ENCODE results near the gene MAST4. TPM values are rescaled to one million over a fixed set of nuclear protein-coding genes. Genes with fewer than 3 reads are reported as not detected.

Gene MAST4
- total and polyA plus RNA-seq, 2 donors (not counting 1 experiment from before 2014, with no cell fraction given) = 7.0 to 15.2 TPM

- TF ChIP-seq EZH2 (IDR thresholded peaks at IDR 0.05; ENCODE audit: low read length, missing control alignments) (no peak), CTCF (conservative IDR thresholded peaks at IDR 0.05 in 1 of 2, IDR thresholded peaks at IDR 0.05 in 1 of 2; ENCODE audit: low read depth in 1 of 2, low read length in 2 of 2) (no peak)
- no peaks in the 10 kb centered on the region for H4K20me1 ChIP-seq (ENCODE audit: control insufficient read depth, extremely low read depth, insufficient read depth, low read length)
- no peak overlapping the region for H2AFZ ChIP-seq (ENCODE audit: low read length)
- H3K27me3 ChIP-seq (ENCODE audit: control insufficient read depth, insufficient read depth, low read length) = no peaks in the 10 kb centered on the region
- H3K4me1 ChIP-seq (ENCODE audit: control insufficient read depth, extremely low read depth, insufficient read depth, low read length) = no peaks in the 10 kb centered on the region
- H3K27ac ChIP-seq (ENCODE audit: insufficient read depth, low read length) = peak overlapping the region; percentile 20
- H3K9ac ChIP-seq (ENCODE audit: insufficient read depth, low read length) = no peak overlapping the region
- H3K9me3 ChIP-seq (ENCODE audit: control insufficient read depth, insufficient read depth, low read depth, low read length) = no peaks in the 10 kb centered on the region
- no peak overlapping the region for H3K4me2 ChIP-seq (ENCODE audit: extremely low read depth, insufficient read depth, low read length)
- H3K79me2 ChIP-seq (ENCODE audit: control insufficient read depth, insufficient read depth, low read length) = no peaks in the 10 kb centered on the region
- DNase-seq (ENCODE audit: low read depth in 2 of 2) = no peak
- H3K36me3 ChIP-seq (ENCODE audit: control insufficient read depth, insufficient read depth, low read length) = no peaks in the 10 kb centered on the region
- no peak overlapping the region for H3K4me3 ChIP-seq (replicated peaks in 1 of 4; ENCODE audit: control extremely low read depth in 1 of 4, insufficient read depth in 1 of 4, low read depth in 3 of 4, low read length in 4 of 4)
Measured at GRCh38 chr5:67205981-67206380, 609.8 kb downstream of the MAST4 start.

GRCh38 chr5:67206461-67206860 is 610.3 kb downstream of the MAST4 start:
- H3K4me1 ChIP-seq (ENCODE audit: control insufficient read depth, extremely low read depth, insufficient read depth, low read length) = no peaks in the 10 kb centered on the region
- H3K27me3 ChIP-seq (ENCODE audit: control insufficient read depth, insufficient read depth, low read length) = no peaks in the 10 kb centered on the region
- no peaks in the 10 kb centered on the region for H3K36me3 ChIP-seq (ENCODE audit: control insufficient read depth, insufficient read depth, low read length)
- peak overlapping the region; percentile 20 for H3K27ac ChIP-seq (ENCODE audit: insufficient read depth, low read length)
- H3K9me3 ChIP-seq (ENCODE audit: control insufficient read depth, insufficient read depth, low read depth, low read length) = no peaks in the 10 kb centered on the region
- no peak overlapping the region for H2AFZ ChIP-seq (ENCODE audit: low read length)
- H3K4me2 ChIP-seq (ENCODE audit: extremely low read depth, insufficient read depth, low read length) = no peak overlapping the region
- no peak for DNase-seq (ENCODE audit: low read depth in 2 of 2)
- no peaks in the 10 kb centered on the region for H4K20me1 ChIP-seq (ENCODE audit: control insufficient read depth, extremely low read depth, insufficient read depth, low read length)
- TF ChIP-seq CTCF (conservative IDR thresholded peaks at IDR 0.05 in 1 of 2, IDR thresholded peaks at IDR 0.05 in 1 of 2; ENCODE audit: low read depth in 1 of 2, low read length in 2 of 2) (no peak), EZH2 (IDR thresholded peaks at IDR 0.05; ENCODE audit: low read length, missing control alignments) (no peak)
- no peak overlapping the region for H3K9ac ChIP-seq (ENCODE audit: insufficient read depth, low read length)
- H3K79me2 ChIP-seq (ENCODE audit: control insufficient read depth, insufficient read depth, low read length) = no peaks in the 10 kb centered on the region
- no peak overlapping the region for H3K4me3 ChIP-seq (replicated peaks in 1 of 4; ENCODE audit: control extremely low read depth in 1 of 4, insufficient read depth in 1 of 4, low read depth in 3 of 4, low read length in 4 of 4)

- peak; percentile 40 to 98 for DNase-seq (ENCODE audit: low read depth in 2 of 2)
- H4K20me1 ChIP-seq (ENCODE audit: control insufficient read depth, extremely low read depth, insufficient read depth, low read length) = no peaks in the 10 kb centered on the region
- no peaks in the 10 kb centered on the region for H3K4me1 ChIP-seq (ENCODE audit: control insufficient read depth, extremely low read depth, insufficient read depth, low read length)
Measured at GRCh38 chr5:67206929-67207328, 610.7 kb downstream of the MAST4 start.

More at GRCh38 chr5:67206929-67207328, 610.7 kb downstream of the MAST4 start:
- no peaks in the 10 kb centered on the region for H3K36me3 ChIP-seq (ENCODE audit: control insufficient read depth, insufficient read depth, low read length)
- H3K27ac ChIP-seq (ENCODE audit: insufficient read depth, low read length) = no peak overlapping the region
- no peak overlapping the region for H3K4me2 ChIP-seq (ENCODE audit: extremely low read depth, insufficient read depth, low read length)
- no peaks in the 10 kb centered on the region for H3K9me3 ChIP-seq (ENCODE audit: control insufficient read depth, insufficient read depth, low read depth, low read length)
- H2AFZ ChIP-seq (ENCODE audit: low read length) = no peak overlapping the region
- no peak for TF ChIP-seq CTCF (conservative IDR thresholded peaks at IDR 0.05 in 1 of 2, IDR thresholded peaks at IDR 0.05 in 1 of 2; ENCODE audit: low read depth in 1 of 2, low read length in 2 of 2)
- no peak for TF ChIP-seq EZH2 (IDR thresholded peaks at IDR 0.05; ENCODE audit: low read length, missing control alignments)
- H3K27me3 ChIP-seq (ENCODE audit: control insufficient read depth, insufficient read depth, low read length) = no peaks in the 10 kb centered on the region
- H3K9ac ChIP-seq (ENCODE audit: insufficient read depth, low read length) = no peak overlapping the region
- H3K4me3 ChIP-seq (replicated peaks in 1 of 4; ENCODE audit: control extremely low read depth in 1 of 4, insufficient read depth in 1 of 4, low read depth in 3 of 4, low read length in 4 of 4) = no peak overlapping the region
- no peaks in the 10 kb centered on the region for H3K79me2 ChIP-seq (ENCODE audit: control insufficient read depth, insufficient read depth, low read length)

Data from fibroblast of lung (primary cell).